ENCODE data around the gene SYNE1. TPM values are rescaled to one million over a fixed set of nuclear protein-coding genes. Genes with fewer than 3 reads are reported as not detected.

The SYNE1 gene
- total and polyA plus RNA-seq, 7 donors: 6.0 to 74.6 (median 16.5) TPM

DNA sequence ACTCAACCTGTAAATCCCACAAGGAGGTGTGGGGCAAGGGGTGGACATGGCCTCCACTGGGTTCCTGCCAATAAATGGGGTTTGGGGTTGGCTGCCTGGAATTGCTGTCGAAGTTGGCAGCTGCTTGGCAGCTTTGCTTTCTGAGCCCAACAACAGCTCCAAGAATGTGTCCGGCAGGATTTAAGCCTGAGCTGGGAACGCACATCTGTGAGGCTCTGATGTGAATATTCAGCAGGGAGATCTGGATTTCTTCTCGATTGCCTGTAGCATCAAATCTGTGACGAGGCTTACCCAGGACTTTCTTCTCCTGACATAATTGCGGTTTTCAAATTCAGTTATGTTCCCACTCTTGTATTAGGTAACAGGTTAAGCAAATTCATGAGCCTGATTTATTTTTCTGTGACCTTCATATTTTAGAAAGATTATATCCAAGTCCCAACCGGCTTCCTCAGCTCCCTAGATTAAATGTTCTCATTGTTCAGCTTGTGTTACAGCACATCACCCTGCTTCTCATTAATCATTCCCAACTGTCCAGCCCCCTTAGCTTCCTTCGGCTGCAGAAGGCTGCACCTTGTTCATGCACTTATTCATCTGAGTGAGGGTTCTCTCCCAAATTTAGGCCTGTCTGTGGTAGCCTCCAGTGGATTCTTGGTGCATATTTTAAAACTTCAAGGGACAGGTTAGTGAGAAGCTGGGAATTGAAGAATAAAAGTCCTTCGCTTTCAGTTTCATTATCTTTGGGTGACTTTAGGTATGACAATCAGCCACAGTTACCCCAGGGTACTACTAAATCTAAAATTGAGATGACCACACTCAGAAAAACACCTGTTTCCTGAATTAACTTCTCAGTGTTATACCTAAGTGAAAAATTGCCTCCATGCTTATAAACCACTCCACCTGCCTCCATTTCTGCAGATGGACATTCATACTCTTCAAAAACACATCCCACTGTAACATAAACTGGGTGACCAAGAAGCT lies 519.7 kb downstream of the SYNE1 start:
- Histone ChIP-seq H3K27ac (peak overlapping the region; percentile 71), H3K36me3 (ENCODE audit: insufficient read depth in 1 of 2, low read depth in 1 of 2) (peaks cover 3 to 32% of the 10 kb centered on the region in 2 donors), H3K9me3 (no peaks in the 10 kb centered on the region), H3K4me3 (peak overlapping the region; percentile 29), H3K27me3 (ENCODE audit: insufficient read depth in 3 of 3, low read length in 2 of 3) (no peaks in the 10 kb centered on the region), H3K4me1 (peaks cover 24% of the 10 kb centered on the region)
- WGBS, 3 donors: 25 to 34% (median 31%) methylated on average over 9 of the region's 9 CpGs
- ATAC-seq (peak; percentile 49 to 83 (median 68)), DNase-seq (no peak)
- intact Hi-C loops (cut with DNase I): loop anchor here in 1 of 2 donors (5.0 kb wide), 1 partner anchor 310 kb away; the partner anchor contains the start of gene ESR1
- TF ChIP-seq CTCF (IDR thresholded peaks at IDR 0.05): no peak

DNA sequence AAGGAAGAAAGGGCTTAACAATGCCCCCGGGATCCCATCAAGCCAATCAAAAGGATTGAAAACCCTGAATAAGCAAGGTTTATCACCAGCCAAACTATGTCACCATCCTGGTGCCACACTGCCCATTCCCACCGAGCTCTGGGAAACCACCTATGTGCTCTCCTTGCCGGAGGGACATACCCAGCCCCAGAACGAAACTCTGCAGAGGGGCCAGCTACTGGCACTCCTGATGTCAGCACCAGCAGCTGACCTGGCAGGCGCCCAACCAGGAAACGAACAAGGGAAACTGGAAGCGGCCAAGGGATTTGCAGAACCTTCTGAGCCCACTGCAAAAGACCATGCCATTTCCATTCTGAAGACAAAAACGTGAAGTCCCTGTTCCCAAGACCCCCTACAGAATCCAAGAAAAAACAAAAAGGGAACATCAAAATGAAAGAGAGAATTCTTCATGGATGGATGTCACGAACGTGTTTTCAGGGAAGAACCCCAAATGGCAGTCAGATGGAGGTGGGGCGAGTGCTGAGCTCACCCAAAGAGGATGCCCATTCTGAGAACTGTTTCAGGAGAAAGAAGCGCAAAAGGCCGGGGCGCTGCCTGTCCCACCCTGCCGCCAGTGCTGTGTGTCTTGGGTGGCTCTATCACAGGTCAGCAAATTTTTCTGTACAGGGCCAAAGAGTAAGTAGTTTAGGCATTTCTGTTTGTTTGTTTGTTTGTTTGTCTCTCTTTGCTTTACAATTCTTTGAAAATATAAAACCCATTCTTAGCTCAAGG lies 524.5 kb downstream of the SYNE1 start:
- Histone ChIP-seq H3K9me3 (no peaks in the 10 kb centered on the region), H3K36me3 (ENCODE audit: insufficient read depth in 1 of 2, low read depth in 1 of 2) (no peaks in the 10 kb centered on the region), H3K4me1 (peaks cover 35% of the 10 kb centered on the region), H3K4me3 (peak overlapping the region; percentile 52), H3K27ac (peak overlapping the region; percentile 94), H3K27me3 (ENCODE audit: insufficient read depth in 3 of 3, low read length in 2 of 3) (no peaks in the 10 kb centered on the region)
- no peak for TF ChIP-seq CTCF (IDR thresholded peaks at IDR 0.05)
- intact Hi-C loops (cut with DNase I): no loop called here
- DNase-seq (peak; percentile 77 to 87), ATAC-seq (peak; percentile 25 to 41 (median 33))
- WGBS, 3 donors: 30 to 46% (median 37%) methylated on average over 15 of the region's 15 CpGs

DNA sequence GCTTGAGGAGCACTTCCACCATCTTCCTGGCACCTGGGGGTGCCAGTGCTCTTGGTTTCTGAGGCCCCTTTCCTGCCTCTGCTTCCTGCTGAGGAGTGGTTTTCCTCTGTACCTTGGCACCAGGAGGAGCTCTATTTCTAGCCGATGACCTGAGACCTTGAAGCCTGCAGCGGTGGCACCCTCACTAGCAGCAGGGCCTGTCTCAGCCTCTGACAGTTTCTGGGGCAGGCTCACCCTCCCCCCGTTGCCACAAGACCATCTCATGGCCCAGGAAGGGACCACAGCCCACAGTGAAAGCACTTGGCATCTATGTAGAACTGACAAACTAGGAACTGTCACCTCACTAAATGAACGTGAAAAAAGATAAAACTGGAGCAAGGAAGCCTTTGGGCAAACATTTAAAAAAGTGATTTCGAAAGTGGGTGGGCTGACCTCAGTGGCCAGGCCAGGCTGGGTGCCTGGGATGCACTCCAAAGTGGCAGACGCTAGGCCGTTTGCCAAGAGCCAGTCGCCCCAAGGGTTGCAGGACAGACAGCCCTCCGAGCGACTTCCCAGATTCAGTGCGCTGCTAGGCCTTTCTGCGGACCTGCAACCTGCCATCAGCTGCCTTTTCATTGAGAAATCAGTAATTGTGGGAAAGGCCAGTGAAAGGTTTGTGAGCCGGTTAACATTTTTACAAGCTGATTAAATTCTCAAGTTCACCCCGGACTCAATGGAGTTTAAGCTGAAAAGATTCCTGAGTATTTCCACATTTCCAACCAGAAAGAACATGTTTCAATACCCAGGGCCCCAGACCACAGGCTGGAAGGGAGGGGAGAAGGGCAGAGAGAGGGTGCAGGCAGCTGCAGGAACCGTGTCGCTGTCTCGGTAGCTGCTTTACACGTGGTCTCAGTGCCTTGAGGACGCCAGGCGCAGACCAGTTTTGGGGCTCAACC lies 526.0 kb downstream of the SYNE1 start:
- intact Hi-C loops (cut with DNase I): no loop called here
- WGBS, 3 donors: 23 to 34% (median 28%) methylated on average over 20 of the region's 20 CpGs
- H3K4me3 ChIP-seq: peak overlapping the region; percentile 53
- H3K9me3 ChIP-seq: no peaks in the 10 kb centered on the region
- DNase-seq (peak; percentile 66 to 87), ATAC-seq (peak; percentile 97 to 98 (median 97))
- TF ChIP-seq CTCF (IDR thresholded peaks at IDR 0.05): no peak
- no peaks in the 10 kb centered on the region for H3K27me3 ChIP-seq (ENCODE audit: insufficient read depth in 3 of 3, low read length in 2 of 3)
- no peaks in the 10 kb centered on the region for H3K36me3 ChIP-seq (ENCODE audit: insufficient read depth in 1 of 2, low read depth in 1 of 2)
- peaks cover 27% of the 10 kb centered on the region for H3K4me1 ChIP-seq
- peak overlapping the region; percentile 94 for H3K27ac ChIP-seq

GRCh38 chr6:152107973-152108372 lies 529.2 kb downstream of the SYNE1 start:
- no peak for DNase-seq
- intact Hi-C loops (cut with DNase I): no loop called here
- no peaks in the 10 kb centered on the region for H3K36me3 ChIP-seq (ENCODE audit: insufficient read depth in 1 of 2, low read depth in 1 of 2)
- no peak for TF ChIP-seq CTCF (IDR thresholded peaks at IDR 0.05)
- H3K27ac ChIP-seq: no peak overlapping the region
- no peak overlapping the region for H3K4me3 ChIP-seq
- no peak for ATAC-seq
- WGBS, 3 donors: 47 to 78% (median 49%) methylated on average over 4 of the region's 4 CpGs
- peaks cover 26% of the 10 kb centered on the region for H3K4me1 ChIP-seq
- no peaks in the 10 kb centered on the region for H3K9me3 ChIP-seq
- no peaks in the 10 kb centered on the region for H3K27me3 ChIP-seq (ENCODE audit: insufficient read depth in 3 of 3, low read length in 2 of 3)
